ENCODE data around the gene RNF14. TPM values are rescaled to one million over a fixed set of nuclear protein-coding genes. Genes with fewer than 3 reads are reported as not detected.

The RNF14 gene
- polyA plus RNA-seq, 12 donors = 35.1 to 51.2 (median 46.2) TPM; not detected in 1

Other genes starting within 250 kb of the RNF14 start
- 10 to 100 TPM in 11 of 12 donors, not detected in 1; 12.4 to 23.6 (median 15.2) TPM for gene PCDH1, start 90.7 kb upstream of the RNF14 start, polyA plus RNA-seq (ENCODE audit: insufficient read length in 12 of 12)
- 100 to 1,000 TPM in 1 of 12 donors, 10 to 100 TPM in 10, not detected in 1; 64.1 to 110 (median 79.5) TPM for gene DELE1, start 45.2 kb upstream of the RNF14 start, polyA plus RNA-seq (ENCODE audit: insufficient read length in 12 of 12)
- gene PCDH12, start 10.9 kb upstream of the RNF14 start, polyA plus RNA-seq (ENCODE audit: insufficient read length in 12 of 12) = 10 to 100 TPM in 11 of 12 donors, not detected in 1; 14.5 to 25.7 (median 16.9) TPM
- gene GNPDA1, start 43.9 kb downstream of the RNF14 start, polyA plus RNA-seq (ENCODE audit: insufficient read length in 12 of 12) = 10 to 100 TPM in 11 of 12 donors, not detected in 1; 17.1 to 35.0 (median 24.3) TPM
- gene NDFIP1, start 139.7 kb downstream of the RNF14 start, polyA plus RNA-seq (ENCODE audit: insufficient read length in 12 of 12) = 10 to 100 TPM in 11 of 12 donors, not detected in 1; 58.5 to 92.8 (median 69.9) TPM

Measured in muscle of arm (tissue), 12 donors.